PC-3 (cell line): Measurements from ENCODE around the gene SCGB1A1. TPM values are rescaled to one million over a fixed set of nuclear protein-coding genes. Genes with fewer than 3 reads are reported as not detected.

Source experiments
- ATAC-seq: fragments of 200-7000 bp; cut with Tn5 transposase; 2 replicates; pipeline ENCODE4 v1.9.1; 2020; ENCODE audit warnings: mild to moderate bottlenecking, moderate library complexity
- BruUV-seq: library from RNA; stranded (reverse); fragments of 400-500 nt; replicated peaks from 2 replicates; lab custom pipeline; 2021; lab: Mats Ljungman, UMichigan
- CTCF ChIA-PET: fragments of 300-600 bp; sonication (Branson Sonifier 250); formaldehyde crosslinking; loops from one replicate; lab custom pipeline; 2022; ENCODE audit warnings: antibody characterized with exemption; lab: Charles Lee
- POLR2A ChIA-PET: fragments of 300-600 bp; sonication (Branson Sonifier 250); formaldehyde crosslinking; loops from one replicate; lab custom pipeline; 2022; ENCODE audit warnings: antibody characterized with exemption; ENCODE audit not compliant: unreplicated experiment; lab: Charles Lee
- DNase-seq: peaks from one replicate; pipeline ENCODE4 v3.0.0-alpha.2; 2015
- H2AFZ ChIP-seq: fragments of 300-600 bp; sonication (generic); 2 replicates; pipeline ENCODE4 v1.6.0; 2016; ENCODE audit warnings: antibody characterized with exemption, low read length
- H3F3A ChIP-seq: fragments of 300-600 bp; sonication (generic); one replicate; pipeline ENCODE4 v1.6.0; 2017; ENCODE audit warnings: antibody characterized with exemption, low read length, control low read depth, mild to moderate bottlenecking; ENCODE audit not compliant: unreplicated experiment
- H3K27ac ChIP-seq: fragments of 300-600 bp; sonication (generic); 2 replicates; pipeline ENCODE4 v1.5.1; 2016; ENCODE audit warnings: mild to moderate bottlenecking, low read length
- H3K27me3 ChIP-seq: fragments of 300-600 bp; sonication (generic); 2 replicates; pipeline ENCODE4 v1.6.1; 2016; ENCODE audit warnings: low read length, mixed read lengths
- H3K36me3 ChIP-seq: fragments of 300-600 bp; sonication (generic); 2 replicates; pipeline ENCODE4 v1.6.1; 2016; ENCODE audit warnings: low read depth, mixed run types, low read length, mixed read lengths
- H3K4me1 ChIP-seq: fragments of 300-600 bp; sonication (generic); 2 replicates; pipeline ENCODE4 v1.5.1; 2016; ENCODE audit warnings: low read length; ENCODE audit not compliant: insufficient read depth
- H3K4me2 ChIP-seq: fragments of 300-600 bp; sonication (generic); 2 replicates; pipeline ENCODE4 v1.6.0; 2016; ENCODE audit warnings: low read length
- H3K4me3 ChIP-seq: fragments of 300-600 bp; sonication (generic); 2 replicates; pipeline ENCODE4 v1.5.1; 2016; ENCODE audit warnings: mild to moderate bottlenecking, low read length, mixed read lengths
- H3K79me2 ChIP-seq: fragments of 300-600 bp; sonication (generic); 2 replicates; pipeline ENCODE4 v1.6.1; 2017; ENCODE audit warnings: low read length, mixed read lengths
- H3K9ac ChIP-seq: fragments of 300-600 bp; sonication (generic); 2 replicates; pipeline ENCODE4 v1.6.0; 2016; ENCODE audit warnings: mild to moderate bottlenecking, low read length
- H3K9me2 ChIP-seq: fragments of 300-600 bp; sonication (generic); replicated peaks from 2 replicates; pipeline ENCODE4 v1.6.1; 2016; ENCODE audit warnings: mixed run types, low read length, mixed read lengths
- H3K9me3 ChIP-seq: fragments of 300-600 bp; sonication (generic); 2 replicates; pipeline ENCODE4 v1.6.1; 2016; ENCODE audit warnings: low read length, mixed read lengths
- H4K20me1 ChIP-seq: fragments of 300-600 bp; sonication (generic); 2 replicates; pipeline ENCODE4 v1.6.1; 2016; ENCODE audit warnings: low read length, mixed read lengths
- EZH2 ChIP-seq: fragments of 300-600 bp; sonication (generic); IDR thresholded peaks from one replicate; pipeline ENCODE4 v1.6.1; 2017; ENCODE audit warnings: antibody characterized with exemption, mild to moderate bottlenecking, low read length; ENCODE audit not compliant: unreplicated experiment
- EZH2phosphoT487 ChIP-seq: fragments of 300-600 bp; sonication (generic); IDR thresholded peaks from 2 replicates; pipeline ENCODE4 v1.6.1; 2018; ENCODE audit warnings: mild to moderate bottlenecking, antibody characterized with exemption, low read length, borderline replicate concordance
- intact Hi-C: fragments of 100-400 bp; cut with micrococcal nuclease; formaldehyde crosslinking; loops from 2 replicates; pipeline ENCODE4 v1.9.0; 2023
- total RNA-seq: library from RNA; depleted of rRNA; stranded (reverse); fragments of >200 nt; gene quantifications from 2 replicates; pipeline ENCODE4 v1.2.3, GENCODE V29; 2014
- TF ChIP-seq, protein P1 (sequence below): fragments of 300-600 bp; sonication (generic); conservative IDR thresholded peaks from 2 replicates; pipeline ENCODE4 v1.5.1; 2017; ENCODE audit warnings: antibody characterized with exemption, low read depth, mild to moderate bottlenecking, low read length

The SCGB1A1 gene
- total RNA-seq, 1 experiment from 2014 or later = not detected

DNA sequence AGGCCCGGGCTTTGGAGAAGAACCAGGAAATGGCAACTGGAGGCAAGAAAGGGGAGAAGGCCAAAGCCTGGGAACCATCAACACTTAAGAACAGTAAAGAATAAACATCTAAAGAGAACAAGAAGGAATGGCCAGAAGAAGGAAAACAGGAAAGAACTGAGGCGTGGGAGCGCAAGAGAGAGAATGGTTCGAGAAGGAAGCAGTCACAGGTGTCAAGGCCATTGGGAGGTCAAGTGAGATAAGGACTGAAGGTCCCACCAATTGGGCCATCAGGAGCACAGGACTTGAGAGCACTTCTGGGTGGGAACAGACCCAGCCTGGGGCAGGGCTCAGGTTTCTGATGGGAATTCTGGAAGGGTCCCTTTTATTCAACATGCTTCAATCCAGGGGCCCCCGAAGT lies 697 bp upstream of the SCGB1A1 start:
- Histone ChIP-seq H3F3A (no peaks in the 10 kb centered on the region), H3K27ac (no peak overlapping the region), H2AFZ (no peak overlapping the region), H3K9me3 (no peaks in the 10 kb centered on the region), H3K9ac (no peak overlapping the region), H4K20me1 (no peaks in the 10 kb centered on the region), H3K4me1 (no peaks in the 10 kb centered on the region), H3K4me2 (no peak overlapping the region), H3K36me3 (no peaks in the 10 kb centered on the region), H3K79me2 (no peaks in the 10 kb centered on the region), H3K9me2 (no peaks in the 10 kb centered on the region), H3K27me3 (no peaks in the 10 kb centered on the region), H3K4me3 (no peak overlapping the region)
- ChIA-PET CTCF (no interaction called here), POLR2A (no interaction called here)
- no peak for ATAC-seq
- no peak for DNase-seq
- BruUV-seq = no TSS peak
- TF ChIP-seq EZH2phosphoT487 (no peak), EZH2 (no peak)
- TF ChIP-seq, protein P1, sequence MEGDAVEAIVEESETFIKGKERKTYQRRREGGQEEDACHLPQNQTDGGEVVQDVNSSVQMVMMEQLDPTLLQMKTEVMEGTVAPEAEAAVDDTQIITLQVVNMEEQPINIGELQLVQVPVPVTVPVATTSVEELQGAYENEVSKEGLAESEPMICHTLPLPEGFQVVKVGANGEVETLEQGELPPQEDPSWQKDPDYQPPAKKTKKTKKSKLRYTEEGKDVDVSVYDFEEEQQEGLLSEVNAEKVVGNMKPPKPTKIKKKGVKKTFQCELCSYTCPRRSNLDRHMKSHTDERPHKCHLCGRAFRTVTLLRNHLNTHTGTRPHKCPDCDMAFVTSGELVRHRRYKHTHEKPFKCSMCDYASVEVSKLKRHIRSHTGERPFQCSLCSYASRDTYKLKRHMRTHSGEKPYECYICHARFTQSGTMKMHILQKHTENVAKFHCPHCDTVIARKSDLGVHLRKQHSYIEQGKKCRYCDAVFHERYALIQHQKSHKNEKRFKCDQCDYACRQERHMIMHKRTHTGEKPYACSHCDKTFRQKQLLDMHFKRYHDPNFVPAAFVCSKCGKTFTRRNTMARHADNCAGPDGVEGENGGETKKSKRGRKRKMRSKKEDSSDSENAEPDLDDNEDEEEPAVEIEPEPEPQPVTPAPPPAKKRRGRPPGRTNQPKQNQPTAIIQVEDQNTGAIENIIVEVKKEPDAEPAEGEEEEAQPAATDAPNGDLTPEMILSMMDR = no peak
- intact Hi-C loops = no loop called here

DNA sequence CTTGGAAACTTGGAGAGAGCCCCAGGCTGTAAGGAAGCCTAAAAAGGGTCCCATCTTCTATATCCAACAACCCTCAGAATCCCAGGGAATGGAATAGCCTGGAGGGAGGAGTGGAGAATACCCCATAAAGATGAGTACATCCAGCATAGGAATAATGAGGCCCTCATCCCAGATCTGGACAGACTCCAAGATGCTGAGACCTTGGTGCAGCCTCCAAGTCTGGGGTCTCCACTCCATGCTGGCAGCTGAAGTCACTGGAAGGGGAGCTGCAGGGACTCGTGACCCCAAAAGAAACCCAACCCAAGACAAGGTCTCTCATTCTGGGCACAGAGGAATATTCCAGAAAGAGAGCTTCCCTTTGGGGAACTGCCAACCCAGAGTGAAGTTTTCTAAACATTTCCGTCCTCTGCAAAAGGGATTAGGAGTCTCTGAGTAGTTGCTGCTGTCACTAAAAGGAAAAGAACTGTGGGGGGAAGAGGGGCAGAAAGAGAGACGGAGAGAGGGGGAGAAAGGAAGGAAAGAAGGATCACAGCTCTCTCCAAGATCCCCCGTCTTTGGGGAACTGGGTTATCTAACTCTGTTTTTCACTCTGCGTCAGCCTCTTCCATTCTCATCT lies 589 bp downstream of the SCGB1A1 start:
- no peaks in the 10 kb centered on the region for H3K9me3 ChIP-seq
- no peak overlapping the region for H3K4me3 ChIP-seq
- no peaks in the 10 kb centered on the region for H3K27me3 ChIP-seq
- DNase-seq (no peak), ATAC-seq (no peak)
- H3K36me3 ChIP-seq = no peaks in the 10 kb centered on the region
- TF ChIP-seq EZH2phosphoT487 (no peak), EZH2 (no peak)
- TF ChIP-seq, protein P1 = no peak
- no peak overlapping the region for H3K9ac ChIP-seq
- no peaks in the 10 kb centered on the region for H3K9me2 ChIP-seq
- no peak overlapping the region for H2AFZ ChIP-seq
- intact Hi-C loops = no loop called here
- no peaks in the 10 kb centered on the region for H3K79me2 ChIP-seq
- no peak overlapping the region for H3K27ac ChIP-seq
- H3K4me1 ChIP-seq = no peaks in the 10 kb centered on the region
- ChIA-PET CTCF (no interaction called here), POLR2A (no interaction called here)
- no peaks in the 10 kb centered on the region for H3F3A ChIP-seq
- no TSS peak for BruUV-seq
- no peak overlapping the region for H3K4me2 ChIP-seq
- no peaks in the 10 kb centered on the region for H4K20me1 ChIP-seq

DNA sequence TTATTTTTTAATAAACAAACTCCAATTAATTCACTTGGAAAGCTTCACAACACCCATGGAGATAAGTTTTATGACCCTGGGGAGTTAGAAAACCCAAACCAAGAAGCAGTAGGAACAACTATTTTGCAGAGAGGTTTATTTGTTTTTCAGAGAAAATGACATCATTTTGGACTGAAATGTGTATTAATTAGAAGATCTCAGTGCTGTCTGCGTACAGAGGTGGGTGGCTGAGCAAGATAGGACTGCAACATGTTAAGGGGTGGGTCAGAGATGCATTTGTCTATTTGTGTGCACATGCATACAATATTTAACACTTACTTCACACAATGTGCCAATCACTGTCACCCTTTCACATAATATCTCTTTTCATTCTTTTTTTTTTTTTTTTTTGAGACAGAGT lies 1.1 kb downstream of the SCGB1A1 start:
- intact Hi-C loops = no loop called here
- H3K9me2 ChIP-seq = no peaks in the 10 kb centered on the region
- H3K9me3 ChIP-seq = no peaks in the 10 kb centered on the region
- H2AFZ ChIP-seq = no peak overlapping the region
- POLR2A ChIA-PET = no interaction called here
- H3K27ac ChIP-seq = no peak overlapping the region
- no peak for DNase-seq
- H3F3A ChIP-seq = no peaks in the 10 kb centered on the region
- H3K79me2 ChIP-seq = no peaks in the 10 kb centered on the region
- TF ChIP-seq EZH2 = no peak
- TF ChIP-seq, protein P1 = no peak
- no peak for TF ChIP-seq EZH2phosphoT487
- H3K36me3 ChIP-seq = no peaks in the 10 kb centered on the region
- CTCF ChIA-PET = no interaction called here
- no TSS peak for BruUV-seq
- H3K4me2 ChIP-seq = no peak overlapping the region
- no peak for ATAC-seq
- no peaks in the 10 kb centered on the region for H3K4me1 ChIP-seq
- H3K27me3 ChIP-seq = no peaks in the 10 kb centered on the region
- H3K9ac ChIP-seq = no peak overlapping the region
- no peak overlapping the region for H3K4me3 ChIP-seq
- no peaks in the 10 kb centered on the region for H4K20me1 ChIP-seq
